ENCODE data around the gene NDUFB5.

NDUFB5 gene

GRCh38 chr3:179676081-179676480 is 71.5 kb downstream of the NDUFB5 start:
- no peak for DNase-seq (ENCODE audit: low spot score)

Small RNA genes within 50 kb of the gene (small RNA-seq; reads per million reads assigned to genes)
- gene AC090425.1 (0 reads per million in 2 experiments), gene RF01210 (0 to 0.08 reads per million in 2 experiments)
